SU-DHL-6 (cell line): ENCODE measurements around the gene FAM25A.

Experiments used
- H2AFZ ChIP-seq: fragments of 200-600 bp; sonication (generic); 2 replicates; pipeline ENCODE4 v1.6.1; 2014; ENCODE audit warnings: low read depth, mild to moderate bottlenecking, moderate library complexity, mixed read lengths, antibody characterized with exemption, low read length; ENCODE audit not compliant: severe bottlenecking
- H3F3A ChIP-seq: fragments of 200-600 bp; shearing (Covaris generic); 2 replicates; pipeline ENCODE4 v1.6.0; 2016; ENCODE audit warnings: antibody characterized with exemption, mild to moderate bottlenecking; ENCODE audit not compliant: insufficient read depth
- H3K27ac ChIP-seq: fragments of 200-600 bp; sonication (generic); 2 replicates; pipeline ENCODE4 v1.5.1; 2016; ENCODE audit warnings: low read depth, mild to moderate bottlenecking, low read length, moderate library complexity, mixed read lengths
- H3K27me3 ChIP-seq: fragments of 200-600 bp; sonication (generic), shearing (Covaris generic); 2 replicates; pipeline ENCODE4 v1.6.0; 2014; ENCODE audit warnings: mild to moderate bottlenecking, low read length
- H3K36me3 ChIP-seq: fragments of 200-600 bp; sonication (generic); 2 replicates; pipeline ENCODE4 v1.6.1; 2014; ENCODE audit warnings: mild to moderate bottlenecking, low read length, mixed read lengths
- H3K4me2 ChIP-seq: fragments of 300-600, 200-600 bp; shearing (Covaris generic), sonication (generic); 2 replicates; pipeline ENCODE4 v1.6.0; 2014; ENCODE audit warnings: low read length, low read depth, mild to moderate bottlenecking; ENCODE audit not compliant: poor library complexity, severe bottlenecking
- H3K4me3 ChIP-seq: fragments of 200-600 bp; sonication (generic); 2 replicates; pipeline ENCODE4 v1.5.1; 2014; ENCODE audit warnings: antibody characterized with exemption, low read length, mild to moderate bottlenecking, mixed read lengths; ENCODE audit not compliant: insufficient read depth, poor library complexity, severe bottlenecking
- H3K79me2 ChIP-seq: fragments of 200-600 bp; sonication (generic); 2 replicates; pipeline ENCODE4 v1.6.1; 2014; ENCODE audit warnings: mild to moderate bottlenecking, low read length, moderate library complexity; ENCODE audit not compliant: insufficient read depth
- H3K9ac ChIP-seq: fragments of 200-600 bp; sonication (generic); 2 replicates; pipeline ENCODE4 v1.7.0; 2014; ENCODE audit warnings: mild to moderate bottlenecking, low read length
- H3K9me2 ChIP-seq: fragments of 200-600 bp; sonication (generic); replicated peaks from 2 replicates; pipeline ENCODE4 v1.6.1; 2014; ENCODE audit warnings: low read length; ENCODE audit not compliant: insufficient read depth
- H3K9me3 ChIP-seq: fragments of 200-600 bp; sonication (generic); 2 replicates; pipeline ENCODE4 v1.6.1; 2014; ENCODE audit warnings: low read length, mixed read lengths; ENCODE audit not compliant: insufficient read depth
- H4K20me1 ChIP-seq: fragments of 200-600 bp; sonication (generic); 2 replicates; pipeline ENCODE4 v1.6.1; 2014; ENCODE audit warnings: low read depth, mild to moderate bottlenecking, antibody characterized with exemption, low read length, moderate library complexity, mixed read lengths
- CTCF ChIP-seq: fragments of 200-600 bp; sonication (generic); IDR thresholded peaks from one replicate; pipeline ENCODE4 v1.5.1; 2017; ENCODE audit warnings: antibody characterized with exemption, mild to moderate bottlenecking, low read length, moderate library complexity; ENCODE audit not compliant: insufficient read depth, poor library complexity, severe bottlenecking
- EZH2phosphoT487 ChIP-seq: fragments of 200-600 bp; sonication (generic), shearing (Covaris generic); conservative IDR thresholded peaks from 2 replicates; pipeline ENCODE4 v1.6.1; 2018; ENCODE audit warnings: mild to moderate bottlenecking, antibody characterized with exemption, low read length, moderate library complexity, mixed read lengths

The FAM25A gene

GRCh38 chr10:87059401-87059800 lies 39.3 kb downstream of the FAM25A start:
- H3K27ac ChIP-seq: no peak overlapping the region
- no peak for TF ChIP-seq EZH2phosphoT487
- TF ChIP-seq CTCF: no peak
- no peaks in the 10 kb centered on the region for H3K9me2 ChIP-seq
- no peaks in the 10 kb centered on the region for H3K79me2 ChIP-seq
- no peaks in the 10 kb centered on the region for H3K9me3 ChIP-seq
- no peaks in the 10 kb centered on the region for H4K20me1 ChIP-seq
- H2AFZ ChIP-seq: no peak overlapping the region
- H3K36me3 ChIP-seq: peaks cover 36% of the 10 kb centered on the region
- no peak overlapping the region for H3K4me3 ChIP-seq
- H3K4me2 ChIP-seq: no peak overlapping the region
- H3K27me3 ChIP-seq: no peaks in the 10 kb centered on the region
- H3K9ac ChIP-seq: no peak overlapping the region
- H3F3A ChIP-seq: no peaks in the 10 kb centered on the region

- Histone ChIP-seq H3K27ac (no peak overlapping the region), H3K27me3 (no peaks in the 10 kb centered on the region), H3K9me2 (no peaks in the 10 kb centered on the region), H3K4me2 (no peak overlapping the region), H2AFZ (no peak overlapping the region), H4K20me1 (no peaks in the 10 kb centered on the region), H3K9ac (no peak overlapping the region), H3K4me3 (no peak overlapping the region), H3K79me2 (no peaks in the 10 kb centered on the region), H3K9me3 (no peaks in the 10 kb centered on the region), H3F3A (no peaks in the 10 kb centered on the region), H3K36me3 (peaks cover 37% of the 10 kb centered on the region)
- no peak for TF ChIP-seq CTCF
- no peak for TF ChIP-seq EZH2phosphoT487
These were observed 40.3 kb downstream of the FAM25A start for GRCh38 chr10:87060280-87060928.

GRCh38 chr10:87064651-87065050 lies 44.6 kb downstream of the FAM25A start:
- H2AFZ ChIP-seq: no peak overlapping the region
- H3K27ac ChIP-seq: no peak overlapping the region
- H3K27me3 ChIP-seq: no peaks in the 10 kb centered on the region
- no peak overlapping the region for H3K4me2 ChIP-seq
- TF ChIP-seq EZH2phosphoT487 (no peak), CTCF (no peak)
- H3K36me3 ChIP-seq: peaks cover 31% of the 10 kb centered on the region; the same call in 1 of the 2 replicates
- H3K79me2 ChIP-seq: no peaks in the 10 kb centered on the region
- no peaks in the 10 kb centered on the region for H4K20me1 ChIP-seq
- H3K9me2 ChIP-seq: no peaks in the 10 kb centered on the region
- H3K4me3 ChIP-seq: no peak overlapping the region
- no peak overlapping the region for H3K9ac ChIP-seq
- H3F3A ChIP-seq: no peaks in the 10 kb centered on the region
- H3K9me3 ChIP-seq: no peaks in the 10 kb centered on the region
